Stimulated activated CD8-positive, alpha-beta memory T cell treated with anti-CD3 and anti-CD28 coated beads, Interleukin-4, amount 100 ng/mL, for 48 hours (primary cell): ENCODE measurements around the gene HNRNPLL.
"Not testable (repeated sequence)": the region's sequence is repeated elsewhere in the genome, so short reads cannot be mapped to it uniquely, and the experiment has no call there.

Source experiments
- DNase-seq: peaks from one replicate; pipeline ENCODE4 v3.0.0-alpha.2; 2020

Gene HNRNPLL

DNA sequence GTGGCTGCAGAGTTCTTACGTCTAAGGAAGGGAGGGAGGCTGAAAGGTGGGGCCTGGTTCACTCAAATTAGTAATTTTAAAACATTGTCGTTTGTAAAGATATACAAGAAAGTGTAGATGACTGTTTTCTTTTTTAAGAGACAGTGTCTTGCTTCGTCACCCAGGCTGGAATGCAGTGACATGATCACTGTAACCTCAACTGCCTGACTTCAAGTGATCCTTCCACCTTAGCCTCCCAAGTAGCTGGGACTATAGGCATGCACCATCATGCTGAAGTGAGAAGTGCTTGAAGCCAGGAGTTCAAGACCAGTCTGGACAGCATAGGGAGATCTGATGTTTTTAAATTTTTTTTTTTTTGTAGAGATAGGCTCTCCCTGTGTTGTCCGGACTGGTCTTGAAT lies 52.9 kb downstream of the HNRNPLL start:
- no peak for DNase-seq

DNA sequence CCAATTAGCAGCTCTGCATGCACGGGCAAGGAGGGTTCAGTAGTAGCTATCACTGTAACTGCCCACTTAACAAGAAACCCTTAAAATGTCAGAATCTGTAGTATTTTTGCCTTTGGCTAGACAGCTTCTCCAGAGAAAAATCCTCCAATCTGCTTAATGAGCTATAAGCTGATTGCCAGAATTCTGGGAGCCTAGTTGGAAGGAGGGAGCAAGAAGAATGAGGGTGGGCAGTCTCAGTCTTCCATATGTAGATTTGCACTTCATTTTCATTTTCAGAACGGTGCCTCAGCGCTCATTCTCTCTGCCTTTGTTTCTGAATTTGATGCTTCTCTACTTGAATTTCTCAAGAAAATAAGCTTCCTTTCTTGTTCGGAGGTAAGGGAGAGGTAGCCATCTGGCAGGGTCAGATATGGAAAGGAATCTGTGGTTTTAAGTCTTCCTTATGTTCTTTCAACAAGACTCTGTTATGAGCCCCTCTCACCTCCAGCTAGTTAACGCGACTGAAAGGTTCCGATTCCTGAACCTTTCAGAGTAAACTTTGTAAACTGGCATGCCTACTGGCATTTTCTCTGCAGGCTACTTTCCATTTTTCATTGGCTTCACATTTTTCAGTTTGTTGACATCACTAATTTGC lies 53.5 kb downstream of the HNRNPLL start:
- no peak for DNase-seq

DNA sequence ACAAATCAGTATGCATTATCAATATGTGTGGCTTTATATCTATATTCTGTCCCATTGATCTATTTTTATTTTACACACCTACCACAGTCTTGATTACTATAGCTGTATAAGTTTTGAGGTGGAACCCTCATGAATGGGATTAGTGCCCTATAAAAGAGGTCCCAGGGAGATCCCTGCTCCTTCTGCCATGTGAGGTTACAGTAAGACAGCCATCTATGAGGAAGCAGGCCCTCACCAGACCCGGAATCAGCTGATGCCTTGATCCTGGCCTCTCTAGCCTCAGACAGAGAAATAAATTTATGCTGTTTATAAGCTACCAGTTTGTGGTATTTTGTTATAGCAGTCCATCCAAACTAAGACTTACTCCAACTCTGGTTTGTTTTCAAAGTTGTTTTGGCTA lies 54.9 kb downstream of the HNRNPLL start:
- no peak for DNase-seq

DNA sequence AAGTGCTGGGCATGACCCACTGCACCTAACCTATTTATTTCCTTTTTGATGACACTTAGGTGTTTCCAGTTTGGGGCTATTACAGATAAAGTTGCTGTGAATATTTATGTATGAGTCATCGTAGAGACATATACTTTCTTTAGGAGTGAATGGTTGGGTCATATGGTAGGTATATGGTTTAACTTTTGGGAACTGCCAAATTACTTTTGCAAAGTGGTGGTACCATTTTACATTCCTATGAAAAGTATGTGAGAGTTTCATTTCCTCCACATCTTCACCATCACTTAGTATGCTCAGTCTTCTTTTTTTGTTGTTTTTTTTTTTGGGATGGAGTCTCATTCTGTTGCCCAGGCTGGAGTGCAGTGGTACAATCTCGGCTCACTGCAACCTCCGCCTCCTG lies 56.1 kb downstream of the HNRNPLL start:
- DNase-seq: no peak

DNA sequence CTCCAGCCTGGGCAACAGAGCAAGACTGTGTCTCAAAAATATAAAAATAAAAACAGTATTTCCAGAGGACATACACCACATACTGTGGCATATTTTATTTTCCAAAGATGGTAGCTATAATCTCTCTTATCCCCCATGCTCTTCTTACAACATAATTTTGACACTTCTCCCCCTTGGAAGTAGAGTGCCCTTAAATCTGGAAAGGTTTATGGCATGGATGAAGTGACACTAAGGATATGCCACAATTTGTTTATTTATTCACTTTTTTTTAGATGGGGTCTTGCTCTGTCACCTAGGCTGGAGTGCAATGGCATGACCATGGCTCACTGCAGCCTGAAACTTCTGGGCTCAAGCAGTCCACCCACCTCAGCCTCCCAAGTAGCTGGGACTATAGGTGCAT lies 56.7 kb downstream of the HNRNPLL start:
- no peak for DNase-seq

DNA sequence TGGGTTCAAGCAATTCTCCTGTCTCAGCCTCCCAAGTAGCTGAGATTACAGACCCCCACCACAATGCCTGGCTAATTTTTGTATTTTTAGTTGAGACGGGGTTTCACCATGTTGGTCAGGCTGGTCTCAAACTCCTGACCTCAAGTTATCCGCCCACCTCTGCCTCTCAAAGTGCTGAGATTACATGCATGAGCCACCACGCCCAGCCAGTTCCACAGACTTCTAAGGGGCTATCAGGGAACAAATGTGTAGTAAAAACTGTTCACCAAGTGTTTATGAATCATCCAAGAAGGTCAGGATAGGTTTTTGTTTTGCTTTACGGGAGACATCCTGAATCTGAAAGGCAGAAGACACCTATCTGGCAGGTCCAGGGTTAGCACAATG lies 60.5 kb downstream of the HNRNPLL start:
- peak; percentile 49 for DNase-seq

DNA sequence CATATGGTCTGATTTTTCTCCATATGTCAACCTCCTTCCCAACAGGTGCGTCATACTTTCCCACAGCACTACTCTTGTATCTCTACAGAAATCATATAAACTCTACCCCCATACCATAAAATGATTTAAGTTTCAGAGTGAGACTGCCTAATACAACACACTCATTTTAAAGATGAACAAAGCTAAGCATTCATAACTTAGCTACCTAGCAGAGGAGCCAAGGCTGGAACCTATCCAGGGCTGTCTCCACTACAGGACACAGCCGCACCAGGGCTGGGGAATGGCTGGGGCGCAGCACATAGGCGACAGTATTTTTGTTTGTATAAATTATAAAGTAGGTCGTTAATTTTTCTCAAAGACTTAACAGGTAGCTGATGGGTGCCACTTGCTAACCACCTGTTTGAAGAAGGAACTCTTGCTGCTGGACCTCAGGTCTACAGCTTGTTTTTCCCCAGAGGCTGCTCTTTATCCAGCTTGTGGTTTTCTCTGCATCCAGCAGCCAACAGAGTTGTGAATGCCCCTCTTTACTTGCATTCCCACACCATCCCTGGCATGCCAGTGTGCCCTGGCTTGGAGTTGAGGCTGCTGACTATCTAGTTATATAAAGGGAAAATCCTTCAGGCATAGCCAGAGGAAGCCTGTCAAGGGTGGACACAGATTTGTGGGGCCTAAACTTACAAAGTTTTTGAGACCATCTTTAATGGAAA lies 62.0 kb downstream of the HNRNPLL start:
- no peak for DNase-seq

DNA sequence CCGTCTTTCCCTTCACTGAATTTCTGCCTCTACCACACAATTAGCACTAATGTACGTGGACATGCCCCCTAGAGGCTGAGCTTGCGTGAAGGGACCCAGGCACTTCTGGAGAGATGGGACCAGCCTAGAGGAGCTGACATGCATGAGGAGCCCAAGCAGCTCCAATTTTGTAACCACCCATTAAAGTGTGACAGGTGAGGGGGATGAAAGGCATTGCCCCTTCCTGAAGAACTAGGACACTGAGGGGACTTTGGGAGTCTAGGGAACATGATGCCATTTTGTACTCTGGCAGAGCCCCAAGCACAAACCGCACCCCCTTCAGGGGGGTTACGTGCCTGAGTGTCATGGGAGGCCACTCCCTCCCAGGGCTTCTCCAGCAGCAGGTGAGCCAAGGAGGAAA lies 63.6 kb downstream of the HNRNPLL start:
- DNase-seq: no peak

DNA sequence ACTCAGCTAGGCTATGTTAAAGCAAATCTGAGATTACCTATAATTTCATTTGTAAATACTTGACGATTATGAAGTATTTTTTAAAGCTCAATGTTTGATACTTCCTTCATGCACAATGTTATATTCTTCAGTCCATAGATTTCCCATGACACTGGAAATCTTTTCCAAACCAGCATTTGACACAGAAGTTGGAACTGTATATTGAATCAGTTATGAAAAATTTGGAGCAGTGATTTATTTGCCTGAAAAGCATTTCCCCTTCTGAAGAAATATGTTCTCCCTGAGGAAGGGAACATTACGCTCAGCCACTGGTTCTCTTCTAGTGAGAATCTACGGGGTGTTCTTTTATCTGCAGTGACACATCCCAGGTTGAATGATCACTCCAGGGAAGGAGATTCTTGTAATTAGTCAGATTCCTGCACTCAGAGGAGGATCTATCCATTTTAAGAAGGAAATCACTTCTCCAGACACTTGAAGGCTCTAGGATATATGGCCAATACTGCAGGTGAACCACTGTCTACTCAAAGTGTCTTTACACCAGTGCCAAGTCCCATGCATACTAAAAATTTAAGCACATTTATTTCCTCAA lies 64.7 kb downstream of the HNRNPLL start:
- no peak for DNase-seq

DNA sequence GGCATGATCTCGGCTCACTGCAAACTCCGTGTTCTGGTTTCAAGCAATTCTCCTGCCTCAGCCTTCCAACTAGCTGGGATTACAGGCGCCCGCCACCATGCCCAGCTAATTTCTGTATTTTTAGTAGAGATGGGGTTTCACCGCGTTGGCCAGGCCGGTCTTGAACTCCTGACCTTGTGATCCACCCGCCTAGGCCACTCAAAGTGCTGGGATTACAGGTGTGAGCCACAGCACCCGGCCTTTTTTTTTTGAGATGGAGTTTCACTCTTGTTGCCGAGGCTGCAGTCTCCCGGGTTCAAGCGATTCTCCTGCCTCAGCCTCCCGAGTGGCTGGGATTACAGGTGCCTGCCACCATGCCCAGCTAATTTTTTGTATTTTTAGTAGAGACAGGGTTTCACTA lies 65.4 kb downstream of the HNRNPLL start:
- not testable (repeated sequence) for DNase-seq

DNA sequence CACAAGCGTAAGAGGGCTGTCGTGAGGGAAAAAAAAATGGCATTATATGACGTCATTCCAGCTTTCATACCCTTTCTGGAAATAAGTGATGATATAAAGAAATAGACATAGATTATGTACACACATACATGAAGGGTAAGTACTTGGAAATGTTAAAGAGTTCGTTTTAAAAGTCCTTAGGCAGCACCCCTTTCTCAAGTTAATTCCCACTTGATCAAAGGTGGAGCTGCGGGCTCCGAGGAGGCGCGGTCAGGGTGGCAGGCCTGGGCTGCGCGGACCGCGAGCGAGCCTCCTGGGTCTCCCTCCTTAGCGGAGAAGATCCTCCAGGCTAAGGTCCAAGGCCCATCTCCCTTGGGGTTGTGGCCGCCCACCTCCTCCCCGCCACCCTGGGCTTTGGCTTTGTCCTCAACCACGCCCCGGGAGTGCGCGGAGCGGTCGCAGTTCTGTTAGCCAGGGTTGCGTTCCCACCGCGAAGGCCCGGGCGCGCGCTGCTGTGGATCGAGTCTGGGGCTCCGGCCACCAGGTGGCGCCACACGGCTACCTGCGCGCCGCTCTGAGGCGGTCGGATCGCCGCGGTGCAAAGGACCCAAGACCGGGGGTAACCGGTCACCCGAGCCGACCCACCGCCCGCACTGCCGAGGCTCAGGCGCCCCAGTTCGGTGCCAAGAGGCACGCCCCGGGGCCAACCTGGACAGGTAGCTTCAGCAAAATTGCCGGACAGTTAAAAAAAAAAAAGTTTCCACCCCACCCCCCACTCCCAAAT lies 66.8 kb downstream of the HNRNPLL start:
- peak; percentile 93 for DNase-seq

DNA sequence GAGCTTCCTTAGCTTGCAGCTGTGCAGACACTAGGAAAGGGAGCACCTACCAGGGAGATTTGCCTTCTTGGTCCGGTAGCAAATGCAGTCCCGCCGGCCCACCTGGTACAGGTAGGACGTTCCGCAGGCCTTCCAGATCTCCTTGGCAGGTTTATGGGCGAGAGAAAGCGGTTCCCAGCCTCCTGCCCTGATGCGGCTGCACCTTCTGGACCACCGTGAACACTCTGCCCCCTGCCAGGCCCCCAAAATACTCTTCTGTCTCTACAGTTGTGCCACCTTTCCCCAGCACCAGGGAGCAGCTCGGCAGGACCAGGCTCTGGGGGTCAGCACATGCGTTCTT lies 67.4 kb downstream of the HNRNPLL start:
- no peak for DNase-seq

DNA sequence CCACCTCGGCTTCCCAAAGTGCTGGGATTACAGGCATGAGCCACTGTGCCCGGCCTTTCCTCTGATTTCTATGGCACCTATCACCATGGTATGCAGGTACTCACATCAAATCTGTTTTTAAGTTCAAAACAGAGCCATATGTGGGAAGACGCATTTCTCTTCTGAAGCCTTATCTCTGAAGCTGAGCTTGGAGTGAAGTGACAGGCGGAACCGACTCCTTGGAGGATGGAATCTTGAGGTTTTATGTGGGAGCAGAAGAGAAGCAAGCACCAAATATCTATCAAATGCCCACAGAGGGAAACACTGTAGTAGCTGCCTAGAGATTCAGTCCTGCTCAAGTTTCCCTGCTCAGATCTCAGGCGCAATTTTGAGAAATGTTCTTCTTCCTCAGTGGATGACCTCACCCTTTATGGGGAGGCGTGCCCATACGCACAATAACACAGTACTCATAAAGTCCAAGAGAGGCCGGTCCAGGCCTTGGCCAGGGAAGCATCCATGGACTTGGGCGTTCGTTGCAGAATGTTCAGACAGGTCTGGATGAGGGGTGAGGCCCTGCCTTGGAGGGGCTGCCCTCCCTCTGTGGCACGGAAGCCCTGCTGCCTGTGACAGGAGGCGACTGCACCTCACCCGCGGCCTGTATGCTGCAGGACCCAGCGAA lies 67.9 kb downstream of the HNRNPLL start:
- DNase-seq: no peak

DNA sequence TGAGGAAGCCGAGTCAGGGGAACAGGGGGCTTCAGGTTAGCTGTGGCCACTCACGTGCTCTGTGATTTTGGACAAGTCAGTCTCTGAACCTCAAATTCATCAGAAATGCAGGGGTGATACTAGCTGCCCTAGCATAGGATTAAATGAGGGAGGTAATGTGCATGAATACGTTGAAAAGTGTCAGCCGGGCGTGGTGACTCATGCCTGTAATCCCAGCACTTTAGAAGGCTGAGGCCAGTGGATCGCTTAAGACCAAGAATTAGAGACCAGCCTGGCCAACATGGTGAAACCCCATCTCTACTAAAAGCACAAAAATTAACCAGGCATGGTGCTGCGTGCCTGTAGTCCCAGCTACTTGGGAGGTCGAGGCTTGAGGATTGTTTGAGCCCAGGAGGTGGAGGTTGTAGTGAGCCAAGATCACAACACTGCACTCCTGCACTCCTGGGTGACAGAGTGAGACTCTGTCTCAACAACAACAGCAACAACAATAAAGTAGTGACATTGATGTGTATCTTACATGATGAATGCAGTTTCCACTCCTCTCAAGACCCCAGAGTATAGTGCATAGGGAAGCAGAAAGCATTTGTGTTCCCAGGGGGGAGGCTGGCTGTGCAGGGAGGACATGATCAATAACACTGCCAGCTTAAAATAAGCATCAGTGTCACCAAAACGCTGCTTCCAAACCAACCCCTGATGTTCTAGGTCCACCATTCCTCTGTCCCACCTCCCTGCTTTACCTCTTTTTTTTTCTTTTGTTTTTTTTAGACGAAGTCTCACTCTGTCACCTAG lies 68.8 kb downstream of the HNRNPLL start:
- no peak for DNase-seq

DNA sequence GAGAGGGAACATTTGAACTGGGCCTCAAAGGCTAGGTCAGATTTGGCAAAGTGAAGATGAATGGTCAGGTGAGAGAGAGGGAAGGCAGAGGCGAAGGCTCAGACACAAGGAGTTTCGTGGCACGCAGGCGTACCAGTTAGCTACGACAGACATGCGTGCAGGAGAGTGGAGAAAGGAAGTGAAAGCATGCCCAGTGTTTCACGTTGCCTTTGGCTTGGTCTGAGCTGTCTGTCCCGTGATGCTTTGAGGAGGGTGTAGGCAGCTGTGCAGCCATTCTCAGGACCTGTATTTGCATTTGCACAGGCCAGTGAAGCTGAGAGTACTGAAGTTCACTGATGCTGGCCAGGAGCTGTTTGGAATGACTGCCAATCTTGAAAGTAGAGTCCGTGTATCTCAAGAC lies 69.5 kb downstream of the HNRNPLL start:
- DNase-seq: no peak

DNA sequence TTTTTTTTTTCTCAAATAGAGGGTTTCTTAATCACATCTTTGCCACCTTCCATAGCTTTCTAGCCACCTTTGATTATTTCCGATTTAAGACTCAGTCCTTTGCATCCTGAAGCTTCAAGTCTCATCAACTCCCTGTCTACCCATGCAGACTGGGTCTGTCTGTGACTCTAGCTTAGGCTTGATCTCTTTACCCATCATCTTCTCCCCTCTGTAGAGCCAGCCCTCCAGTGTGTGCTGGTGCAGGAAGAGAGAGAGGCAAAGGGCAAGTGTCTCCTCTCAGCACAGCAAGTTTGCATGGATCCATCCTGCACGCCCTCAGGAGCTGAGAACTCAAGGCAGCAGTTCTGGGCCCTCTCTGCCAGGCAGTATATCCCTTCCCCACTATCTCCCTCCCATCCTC lies 70.4 kb downstream of the HNRNPLL start:
- DNase-seq: no peak

DNA sequence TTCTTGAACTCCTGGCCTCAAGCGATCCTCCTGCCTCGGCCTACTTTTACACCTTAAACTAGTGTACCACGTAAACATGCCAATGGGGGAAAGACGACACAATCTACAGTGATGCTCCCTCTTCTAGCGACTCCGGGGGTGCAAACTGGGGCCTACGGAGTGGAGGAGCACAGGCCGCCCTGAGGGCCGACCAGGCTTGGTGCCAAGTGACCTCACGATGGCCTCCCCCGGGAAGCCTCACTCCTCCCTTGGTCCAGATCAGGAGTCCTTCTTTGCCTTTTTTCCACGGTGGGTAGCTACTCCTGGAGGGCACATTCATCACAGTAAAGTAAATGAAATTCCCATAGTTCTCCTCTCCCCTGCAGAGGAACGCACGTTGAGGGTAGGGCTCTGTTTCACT lies 73.5 kb downstream of the HNRNPLL start:
- DNase-seq: no peak

DNA sequence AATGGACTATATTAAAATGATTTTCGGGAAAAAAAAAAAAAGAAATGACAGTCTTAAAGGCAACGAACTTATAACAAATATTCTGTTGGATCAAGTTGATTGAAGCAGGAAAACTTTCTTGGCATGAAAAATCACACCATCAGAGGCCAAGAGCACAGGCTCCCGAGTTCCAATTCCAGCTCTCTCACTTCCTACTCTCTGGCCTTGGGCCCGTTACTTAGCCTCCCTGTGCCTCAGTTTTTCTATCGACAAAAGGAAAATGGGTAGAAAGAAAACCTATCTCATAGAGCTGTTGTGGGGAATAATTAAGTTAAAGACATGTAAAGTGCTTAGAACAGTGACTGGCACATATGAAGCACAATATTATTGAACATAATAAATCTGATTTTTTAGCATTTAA lies 74.2 kb downstream of the HNRNPLL start:
- no peak for DNase-seq

DNA sequence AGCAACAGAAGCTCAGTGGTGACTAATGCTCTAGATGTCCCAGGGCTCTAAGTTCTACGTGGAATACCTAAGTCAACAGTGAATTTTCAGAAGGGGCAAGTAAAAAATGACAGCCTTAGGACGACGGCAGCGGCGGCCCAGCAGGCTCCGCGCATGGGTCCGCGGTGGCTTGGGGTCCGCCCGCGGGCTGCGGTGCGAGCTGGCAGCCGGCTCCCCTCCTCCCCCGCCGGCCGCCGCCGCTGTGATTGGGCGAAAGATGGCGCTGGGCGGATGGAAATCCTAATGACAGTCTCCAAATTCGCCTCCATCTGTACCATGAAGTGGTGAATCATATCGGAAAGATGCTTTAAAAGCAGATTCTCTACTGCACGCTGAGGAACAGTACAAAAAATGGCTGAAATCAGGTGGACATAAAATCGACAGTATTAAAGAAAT lies 74.7 kb downstream of the HNRNPLL start:
- DNase-seq: peak; percentile 75

DNA sequence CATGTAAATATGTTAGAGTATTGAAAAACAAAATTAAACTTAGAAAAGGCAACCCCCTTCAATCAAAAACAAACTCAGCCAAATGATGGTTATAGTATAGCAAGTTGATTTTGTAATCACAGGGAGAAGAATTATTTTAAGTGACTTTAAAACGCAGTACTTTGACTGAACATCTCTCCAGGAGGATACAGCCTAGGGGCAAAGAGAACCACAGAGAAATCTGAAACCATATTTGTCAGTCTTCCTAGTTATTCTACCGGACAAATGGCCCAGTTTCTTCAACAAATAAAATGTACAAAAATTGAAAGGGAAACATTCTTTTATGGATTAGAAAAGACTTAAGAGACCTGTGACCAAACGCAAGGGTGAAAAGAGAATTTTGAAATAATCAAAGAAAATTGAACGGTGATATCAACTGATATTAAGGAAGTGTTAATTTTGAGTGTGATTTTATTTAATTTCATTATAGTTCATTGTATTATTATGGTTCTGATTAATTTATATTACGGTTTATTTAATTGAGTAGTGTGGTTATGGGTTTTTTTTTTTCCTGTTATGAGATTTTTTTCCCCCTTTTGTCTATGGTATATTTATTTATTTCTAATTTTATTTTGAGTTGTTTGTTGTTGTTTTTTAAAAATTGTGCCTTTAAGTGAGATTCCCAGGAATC lies 75.3 kb downstream of the HNRNPLL start:
- no peak for DNase-seq

DNA sequence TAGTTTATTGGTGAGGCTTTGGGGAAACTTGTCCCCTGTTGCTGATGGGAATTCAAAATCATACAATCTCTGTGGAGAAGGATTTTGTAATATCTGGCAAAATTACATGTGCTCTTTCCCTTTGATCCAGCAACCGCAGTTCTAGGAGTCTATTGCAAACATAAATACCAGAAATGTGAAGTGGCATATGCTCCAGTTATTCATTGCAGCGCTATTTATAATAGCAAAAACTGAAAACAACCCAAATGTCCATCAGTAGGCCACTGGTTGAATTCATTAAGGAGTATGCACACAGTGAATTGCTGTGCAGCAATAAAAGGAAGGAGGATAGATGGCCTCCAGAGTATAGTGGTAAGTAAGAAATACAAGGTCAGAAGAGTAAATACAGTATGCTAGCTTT lies 76.5 kb downstream of the HNRNPLL start:
- no peak for DNase-seq

DNA sequence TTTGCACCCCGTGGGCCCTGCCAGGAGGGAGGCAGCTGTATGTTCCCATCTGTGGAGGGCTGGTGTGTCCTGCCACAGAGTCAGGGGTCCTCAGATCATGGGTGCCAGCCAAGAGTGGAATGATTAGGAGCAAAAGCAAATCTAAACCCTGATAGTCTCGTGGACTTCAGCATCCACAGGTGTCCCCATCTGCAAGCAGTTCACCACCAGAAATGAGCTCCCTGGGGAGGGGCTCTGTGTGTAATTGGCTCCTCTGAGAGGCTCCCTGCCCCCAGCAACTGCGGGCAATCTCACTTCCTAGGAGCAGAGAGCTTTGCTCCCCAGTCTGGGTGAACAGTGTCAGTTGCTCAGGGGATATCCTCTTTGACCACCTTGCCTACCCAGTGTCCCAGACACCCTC lies 78.1 kb downstream of the HNRNPLL start:
- DNase-seq: no peak
